Fibroblast of pulmonary artery (primary cell): Measurements from ENCODE around the gene CTIF.

Experiments
- DNase-seq: peaks from one replicate; pipeline ENCODE4 v3.0.0-alpha.2; 2010; ENCODE audit warnings: low read depth
- H3K4me3 ChIP-seq: replicated peaks from 2 replicates; pipeline ENCODE4 v1.5.1; 2011; ENCODE audit warnings: low read depth, mild to moderate bottlenecking, control low read depth, low read length, moderate library complexity
- CTCF ChIP-seq: IDR thresholded peaks from 2 replicates; pipeline ENCODE4 v1.5.1; 2011; ENCODE audit warnings: mild to moderate bottlenecking, control low read depth, low read length, inconsistent platforms; ENCODE audit errors: missing control alignments

CTIF gene

GRCh38 chr18:48599391-48599790 lies 60.6 kb downstream of the CTIF start:
- DNase-seq, result no peak
- TF ChIP-seq CTCF, result no peak
- H3K4me3 ChIP-seq, result no peak overlapping the region

GRCh38 chr18:48600046-48600445 lies 61.2 kb downstream of the CTIF start:
- DNase-seq, result no peak
- TF ChIP-seq CTCF, result no peak
- no peak overlapping the region for H3K4me3 ChIP-seq

- no peak overlapping the region for H3K4me3 ChIP-seq
- no peak for TF ChIP-seq CTCF
- DNase-seq, result no peak
Observed at GRCh38 chr18:48600456-48601090, 61.7 kb downstream of the CTIF start.

- no peak for DNase-seq
- H3K4me3 ChIP-seq, result no peak overlapping the region
- TF ChIP-seq CTCF, result no peak
Observed at GRCh38 chr18:48601343-48601742, 62.5 kb downstream of the CTIF start.

GRCh38 chr18:48602759-48603390 lies 64.0 kb downstream of the CTIF start:
- no peak overlapping the region for H3K4me3 ChIP-seq
- DNase-seq, result no peak
- TF ChIP-seq CTCF, result no peak

GRCh38 chr18:48605408-48605845 lies 66.6 kb downstream of the CTIF start:
- H3K4me3 ChIP-seq, result no peak overlapping the region
- peak; percentile 38 for DNase-seq
- TF ChIP-seq CTCF, result peak; percentile 34
